Breast epithelium (tissue), 3 donors: Measurements from ENCODE around the gene LENG1.
"Not testable (repeated sequence)": the region's sequence is repeated elsewhere in the genome, so short reads cannot be mapped to it uniquely, and the experiment has no call there.

ENCODE experiments used
- CTCF ChIP-seq, 3 donors: fragments of 450-650 bp; IDR thresholded peaks; one replicate each; pipeline ENCODE4 v1.5.1; 2016 to 2017; ENCODE audit warnings: antibody characterized with exemption in 3 of 3, mild to moderate bottlenecking in 3 of 3, moderate library complexity in 3 of 3
- POLR2A ChIP-seq: fragments of 450-650 bp; IDR thresholded peaks from one replicate; pipeline ENCODE4 v1.6.1; 2016; ENCODE audit warnings: antibody characterized with exemption, mild to moderate bottlenecking, moderate library complexity

GRCh38 chr19:54194463-54194862 is 34.9 kb upstream of the LENG1 start:
- TF ChIP-seq CTCF (IDR thresholded peaks at IDR 0.05); POLR2A: not testable (repeated sequence)
